Transverse colon (tissue), 3 donors: Measurements from ENCODE around the gene HRG.

Experiments
- POLR2A ChIP-seq: fragments of 450-650 bp; IDR thresholded peaks from one replicate; pipeline ENCODE4 v1.6.1; 2016; ENCODE audit warnings: antibody characterized with exemption, mild to moderate bottlenecking, moderate library complexity
- TF ChIP-seq, protein P1 (sequence below), 5 experiments: fragments of 200-600 bp in 3 of 5; fragments of 450-650 bp in 2 of 5; sonication (generic) in 3 of 5; IDR thresholded peaks; 1 replicate in 2 of 5; 2 replicates in 3 of 5; pipeline ENCODE4 v1.5.1; 2016 to 2017; ENCODE audit warnings: antibody characterized with exemption in 5 of 5, inconsistent platforms in 3 of 5, mild to moderate bottlenecking in 2 of 5, moderate library complexity in 1 of 5

DNA sequence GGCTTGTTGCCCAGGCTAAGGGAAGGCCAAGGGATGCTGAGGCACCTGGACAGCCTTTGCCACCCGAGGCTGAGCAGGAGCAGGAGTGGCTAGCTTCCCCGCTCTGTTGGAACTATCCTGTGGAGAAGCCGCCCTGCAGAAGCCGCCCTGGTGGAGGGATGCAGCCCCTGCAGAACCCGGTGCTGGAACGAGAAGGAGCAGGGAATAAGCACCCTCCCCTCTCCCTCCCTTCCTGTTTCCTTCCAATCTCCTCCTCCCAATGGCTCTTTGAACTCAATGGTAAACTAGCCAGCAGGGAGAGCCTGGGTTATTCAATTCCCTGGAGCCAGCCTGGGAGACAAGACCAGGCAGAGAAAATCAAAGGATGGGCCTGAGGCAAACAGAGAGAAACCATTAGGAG lies 11.8 kb upstream of the HRG start:
- TF ChIP-seq, protein P1, sequence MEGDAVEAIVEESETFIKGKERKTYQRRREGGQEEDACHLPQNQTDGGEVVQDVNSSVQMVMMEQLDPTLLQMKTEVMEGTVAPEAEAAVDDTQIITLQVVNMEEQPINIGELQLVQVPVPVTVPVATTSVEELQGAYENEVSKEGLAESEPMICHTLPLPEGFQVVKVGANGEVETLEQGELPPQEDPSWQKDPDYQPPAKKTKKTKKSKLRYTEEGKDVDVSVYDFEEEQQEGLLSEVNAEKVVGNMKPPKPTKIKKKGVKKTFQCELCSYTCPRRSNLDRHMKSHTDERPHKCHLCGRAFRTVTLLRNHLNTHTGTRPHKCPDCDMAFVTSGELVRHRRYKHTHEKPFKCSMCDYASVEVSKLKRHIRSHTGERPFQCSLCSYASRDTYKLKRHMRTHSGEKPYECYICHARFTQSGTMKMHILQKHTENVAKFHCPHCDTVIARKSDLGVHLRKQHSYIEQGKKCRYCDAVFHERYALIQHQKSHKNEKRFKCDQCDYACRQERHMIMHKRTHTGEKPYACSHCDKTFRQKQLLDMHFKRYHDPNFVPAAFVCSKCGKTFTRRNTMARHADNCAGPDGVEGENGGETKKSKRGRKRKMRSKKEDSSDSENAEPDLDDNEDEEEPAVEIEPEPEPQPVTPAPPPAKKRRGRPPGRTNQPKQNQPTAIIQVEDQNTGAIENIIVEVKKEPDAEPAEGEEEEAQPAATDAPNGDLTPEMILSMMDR (IDR thresholded peaks at IDR 0.05) = no peak
- TF ChIP-seq POLR2A = no peak
